ENCODE results near the gene FGF13.

DNA sequence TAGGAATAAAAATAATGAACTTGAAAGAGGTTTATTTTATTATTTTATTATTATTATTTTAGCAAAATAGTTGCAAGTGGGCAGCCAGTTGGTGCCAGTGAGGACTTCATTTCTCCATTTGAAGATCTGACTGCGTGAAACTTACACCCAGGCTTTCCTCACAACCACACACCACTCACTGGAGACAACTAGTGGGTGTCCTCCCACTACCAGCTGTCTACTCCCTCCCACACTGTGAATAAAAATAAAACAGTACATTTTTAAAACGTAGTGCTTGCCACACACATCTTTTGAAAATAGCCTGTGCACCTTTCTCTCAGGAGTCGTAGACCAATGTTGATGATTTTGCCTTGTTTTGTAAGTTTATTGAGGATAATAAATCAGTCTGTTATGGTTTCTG is 7.4 kb downstream of the FGF13 start:
- no peak for TF ChIP-seq NFRKB (IDR thresholded peaks at IDR 0.05)
- no peak for TF ChIP-seq BHLHE40 (IDR thresholded peaks at IDR 0.05; ENCODE audit: borderline replicate concordance)
- no peak for TF ChIP-seq ELF4 (IDR thresholded peaks at IDR 0.05)
- TF ChIP-seq FOXM1 (IDR thresholded peaks at IDR 0.05; ENCODE audit: borderline replicate concordance): no peak
- TF ChIP-seq ZNF384 (IDR thresholded peaks at IDR 0.05): no peak
- no peak for TF ChIP-seq SP1 (IDR thresholded peaks at IDR 0.05)
- no peak for TF ChIP-seq TARDBP (IDR thresholded peaks at IDR 0.05)
- no peak for TF ChIP-seq SUZ12 (IDR thresholded peaks at IDR 0.05)

Measured in HEK293T (cell line).